ENCODE results near the gene ADGRA1.

The ADGRA1 gene

DNA sequence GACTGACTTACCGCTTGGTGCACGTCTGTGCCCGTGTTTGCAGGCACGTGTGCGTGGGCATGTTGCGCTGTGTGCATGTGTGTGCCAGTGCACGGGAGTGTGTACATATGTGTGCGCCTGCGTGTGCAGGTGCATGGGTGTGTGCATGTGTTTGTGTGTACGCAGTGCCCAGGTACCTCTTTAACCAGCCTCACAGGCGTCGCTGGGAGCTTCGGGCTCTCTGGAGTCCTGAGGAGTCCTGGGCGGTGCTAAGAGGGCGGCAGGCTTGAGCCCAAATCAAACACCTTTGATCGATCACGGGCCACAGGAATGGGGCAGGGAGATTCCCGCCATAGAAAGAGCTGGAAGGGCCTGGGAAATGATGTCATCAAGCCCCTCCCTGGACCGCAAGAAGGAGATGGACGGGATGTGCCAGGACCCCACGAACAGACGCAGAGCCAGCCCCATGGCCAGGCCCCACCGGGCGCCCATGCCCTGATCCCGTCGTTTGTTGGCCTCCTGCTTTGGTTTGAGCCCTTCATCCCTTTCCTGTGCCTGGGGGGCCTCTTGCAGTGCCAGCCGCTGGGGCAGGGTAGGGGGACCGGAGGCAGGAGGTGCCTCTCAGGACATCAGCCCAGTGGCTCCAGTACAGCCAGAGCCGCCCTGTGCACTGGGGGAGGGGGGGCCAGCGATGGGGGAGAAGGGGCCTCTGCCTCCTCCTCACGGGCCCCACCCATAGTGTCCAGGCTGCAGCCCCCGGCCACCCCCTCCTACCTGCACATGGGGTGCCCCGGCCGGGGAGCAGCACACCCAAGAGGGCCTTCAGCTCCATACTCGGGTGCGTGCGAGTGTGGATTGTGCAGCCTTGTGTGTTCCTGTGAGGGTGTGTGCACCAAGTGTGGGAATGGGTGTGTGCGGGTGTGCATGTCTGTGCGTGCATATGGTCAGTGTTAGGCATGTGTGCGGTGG is 78.1 kb downstream of the ADGRA1 start (continued):
- no peak for TF ChIP-seq BCL6B (tag by site-specific recombination; IDR thresholded peaks at IDR 0.05)
- no peak for TF ChIP-seq ZNF623 (tag by site-specific recombination; IDR thresholded peaks at IDR 0.05)
- no peak for TF ChIP-seq PRDM2 (tag by site-specific recombination; IDR thresholded peaks at IDR 0.05; ENCODE audit: borderline replicate concordance)
- no peak for TF ChIP-seq ZNF404 (tag by site-specific recombination; IDR thresholded peaks at IDR 0.05)
- TF ChIP-seq ZNF549 (tag by site-specific recombination; IDR thresholded peaks at IDR 0.05) = no peak
- no peak for TF ChIP-seq ZNF747 (tag by site-specific recombination; IDR thresholded peaks at IDR 0.05)

DNA sequence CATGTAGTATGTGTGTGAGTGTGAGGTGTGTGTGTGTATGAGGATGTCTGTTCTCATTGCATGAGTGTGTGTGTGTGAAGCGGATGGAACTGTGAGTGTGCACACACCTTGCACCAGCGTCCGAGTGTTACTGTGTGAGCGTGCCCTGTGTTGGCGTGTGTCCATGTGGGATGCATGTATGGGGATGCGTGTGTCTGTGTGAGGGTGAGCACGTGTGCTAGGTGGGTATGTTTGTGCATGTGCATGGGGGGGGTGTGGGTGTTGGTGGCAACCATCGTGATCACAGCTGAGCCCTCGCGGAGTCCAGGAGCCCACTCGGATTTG is 78.7 kb downstream of the ADGRA1 start:
- TF ChIP-seq ZFHX2 (tag by site-specific recombination; conservative IDR thresholded peaks at IDR 0.05) (peak; percentile 42), ZSCAN30 (tag by site-specific recombination; IDR thresholded peaks at IDR 0.05) (no peak)
- ChIA-PET POLR2A (no interaction called here), CTCF (no interaction called here)
- Histone ChIP-seq H3K4me1 (ENCODE audit: control insufficient read depth, insufficient read depth, low read length) (no peaks in the 10 kb centered on the region), H3K36me3 (ENCODE audit: control insufficient read depth in 2 of 2, insufficient read depth in 1 of 2, low read length in 2 of 2) (peaks cover 0 to 26% of the 10 kb centered on the region in 2 experiments; a peak in 1 of 3 replicates), H3K9me3 (ENCODE audit: control insufficient read depth, insufficient read depth, low read depth, low read length) (no peaks in the 10 kb centered on the region), H3K27ac (ENCODE audit: extremely low read depth, low read depth, low read length) (no peak overlapping the region), H3K4me3 (ENCODE audit: low read depth, low read length) (no peak overlapping the region)

DNA sequence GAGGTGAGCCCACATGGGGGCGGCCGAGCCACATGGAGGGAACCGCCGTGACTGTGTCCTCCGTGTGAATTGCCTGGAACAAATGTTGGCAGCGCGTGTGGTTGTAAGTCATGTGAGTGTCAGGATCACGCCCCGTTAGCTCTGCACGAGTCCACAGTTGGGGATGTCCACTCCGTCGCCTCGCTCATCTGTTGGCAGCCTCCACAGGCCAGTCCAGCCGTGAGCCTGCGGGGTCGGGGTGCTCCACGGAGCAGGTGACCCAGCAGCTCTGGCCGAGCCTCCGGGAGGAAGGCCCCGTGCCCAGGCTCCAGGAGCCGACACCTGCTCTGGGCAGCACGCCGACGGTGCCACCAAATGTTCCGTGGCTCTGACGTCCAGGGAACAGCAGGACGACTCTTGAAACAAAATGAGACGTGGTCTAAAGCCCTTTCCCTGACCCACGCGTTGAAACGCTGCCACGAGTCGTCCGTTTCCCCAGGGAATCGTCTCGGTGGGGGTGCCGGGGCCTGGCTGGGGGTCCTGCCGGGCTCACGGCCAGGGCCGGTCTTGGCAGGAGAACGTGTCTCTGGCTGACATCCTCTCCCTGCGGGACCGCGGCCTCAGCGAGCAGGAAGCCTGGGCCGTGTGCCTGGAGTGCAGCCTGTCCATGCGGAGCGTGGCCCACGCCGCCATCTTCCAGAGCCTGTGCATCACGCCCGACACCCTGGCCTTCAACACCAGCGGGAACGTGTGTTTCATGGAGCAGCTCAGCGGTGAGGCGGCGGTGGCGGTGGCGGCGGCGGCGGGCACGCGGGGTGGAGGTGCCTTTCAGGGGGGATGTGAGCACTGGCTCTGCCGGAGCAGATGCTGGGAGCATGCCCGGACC is 79.3 kb downstream of the ADGRA1 start:
- peaks cover 0 to 25% of the 10 kb centered on the region in 2 experiments; a peak in 1 of 3 replicates for H3K36me3 ChIP-seq (ENCODE audit: control insufficient read depth in 2 of 2, insufficient read depth in 1 of 2, low read length in 2 of 2)
- H3K4me1 ChIP-seq (ENCODE audit: control insufficient read depth, insufficient read depth, low read length) = no peaks in the 10 kb centered on the region
- H3K27ac ChIP-seq (ENCODE audit: extremely low read depth, low read depth, low read length) = no peak overlapping the region
- ChIA-PET POLR2A (no interaction called here), CTCF (no interaction called here)
- H3K4me3 ChIP-seq (ENCODE audit: low read depth, low read length) = no peak overlapping the region
- no peaks in the 10 kb centered on the region for H3K9me3 ChIP-seq (ENCODE audit: control insufficient read depth, insufficient read depth, low read depth, low read length)
- TF ChIP-seq ZNF670 (tag by site-specific recombination; IDR thresholded peaks at IDR 0.05; ENCODE audit: low read depth) = no peak
- no peak for TF ChIP-seq ZNF830 (tag by site-specific recombination; IDR thresholded peaks at IDR 0.05; ENCODE audit: low read depth)
- TF ChIP-seq SP7 (tag by site-specific recombination; IDR thresholded peaks at IDR 0.05) = no peak
- no peak for TF ChIP-seq PRDM2 (tag by site-specific recombination; IDR thresholded peaks at IDR 0.05; ENCODE audit: borderline replicate concordance)
- no peak for TF ChIP-seq ZBTB48 (tag by site-specific recombination; IDR thresholded peaks at IDR 0.05)
